HG02588 (cell line): ENCODE data around the gene NOX3.
A peak's percentile ranks its signal among the peaks of the same experiment; 100 is the strongest.
"Not testable (repeated sequence)": the region's sequence is repeated elsewhere in the genome, so short reads cannot be mapped to it uniquely, and the experiment has no call there.

Source experiments
- ATAC-seq: cut with Tn5 transposase; IDR thresholded peaks from one replicate; pipeline ENCODE4 v1.9.1; 2021; ENCODE audit warnings: mild to moderate bottlenecking, moderate library complexity; ENCODE audit not compliant: unreplicated experiment

Gene NOX3

DNA sequence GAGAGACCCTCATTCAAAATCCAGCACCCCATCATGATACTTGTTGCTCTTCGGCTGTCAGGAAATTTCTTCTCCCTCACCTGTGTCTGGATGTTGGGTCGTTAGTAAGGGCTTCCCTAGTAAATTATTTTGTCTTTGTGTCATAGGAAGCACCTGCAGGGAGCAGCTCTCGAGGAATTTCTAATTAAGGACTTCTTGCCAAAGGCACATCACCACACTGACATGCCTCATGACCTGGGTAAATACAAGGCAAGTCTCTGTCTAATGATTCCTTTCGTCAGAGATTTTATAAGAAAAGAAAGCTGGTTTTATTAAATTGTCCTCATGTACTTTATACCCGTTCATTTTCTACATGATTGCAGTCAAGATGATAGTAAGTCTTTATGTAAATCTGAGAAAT is at the start of gene NOX3:
Gene NOX3 (minus strand): TSS at position 74 of the 400 bp plus-strand sequence. CDS start 39 bp downstream, at position 35.
- no peak for ATAC-seq

DNA sequence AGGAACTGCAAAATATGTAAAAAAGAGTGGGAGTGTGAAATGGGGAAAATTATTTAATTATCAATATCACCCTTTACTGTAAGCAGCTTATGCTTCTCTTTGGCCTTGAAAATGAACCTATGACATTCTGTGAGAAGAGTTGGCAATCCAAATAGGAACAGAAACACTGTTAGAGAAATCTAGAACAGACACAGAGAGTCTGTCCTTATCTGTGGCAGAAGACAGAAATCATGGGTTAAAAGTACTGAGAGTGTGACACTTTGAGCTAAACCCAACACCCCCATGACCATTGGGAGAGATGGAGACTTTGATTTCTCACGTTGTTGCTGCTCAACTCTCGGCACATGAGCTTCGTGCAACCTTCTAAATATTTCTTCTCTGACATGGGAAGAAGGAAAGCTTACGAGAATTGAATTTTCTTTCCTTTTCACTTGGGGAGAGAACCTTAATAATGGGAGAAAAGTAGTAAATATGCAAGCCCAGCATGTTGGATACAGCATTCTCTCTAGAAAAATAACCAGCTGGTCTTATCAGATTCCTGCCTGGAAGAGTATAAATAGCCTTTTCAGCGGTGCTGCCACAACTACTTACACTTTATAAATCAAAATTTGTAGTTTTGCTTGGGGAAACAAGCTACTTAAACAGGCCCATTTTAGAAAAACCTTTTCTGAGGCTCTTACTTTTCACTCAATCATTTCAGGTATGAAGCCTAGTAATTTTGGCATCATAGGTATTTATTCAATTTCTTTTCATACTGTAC is 49.4 kb upstream of the NOX3 start:
- ATAC-seq = no peak

DNA sequence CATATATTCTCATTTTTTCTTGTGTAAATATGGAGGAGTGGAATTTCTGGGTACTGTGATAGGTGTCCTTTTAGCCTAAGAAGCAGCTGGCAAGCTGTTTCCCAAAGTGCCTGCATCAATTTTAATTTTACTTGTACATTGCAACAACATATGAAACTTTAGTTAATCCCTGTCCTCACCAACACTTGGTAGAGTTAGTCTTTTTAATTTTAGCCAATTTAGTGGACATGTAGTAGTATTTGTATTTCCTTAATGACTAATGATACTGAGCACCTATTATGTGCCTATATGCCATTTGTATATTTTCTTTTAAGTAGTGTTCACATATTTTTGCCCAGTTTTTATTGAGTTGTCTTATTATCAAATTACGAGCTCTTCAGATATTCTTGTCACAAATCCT is 46.8 kb upstream of the NOX3 start:
- ATAC-seq = no peak

- ATAC-seq = no peak
Observed at GRCh38 chr6:155499574-155499973, 43.9 kb upstream of the NOX3 start.

- ATAC-seq = no peak
Observed at GRCh38 chr6:155498370-155498769, 42.7 kb upstream of the NOX3 start.

- ATAC-seq = no peak
Observed at GRCh38 chr6:155497273-155497672, 41.6 kb upstream of the NOX3 start.

- no peak for ATAC-seq
Observed at GRCh38 chr6:155495011-155495768, 39.6 kb upstream of the NOX3 start.

GRCh38 chr6:155493694-155494143 is 38.1 kb upstream of the NOX3 start:
- ATAC-seq = peak; percentile 92

- no peak for ATAC-seq
Observed at GRCh38 chr6:155493026-155493693, 37.5 kb upstream of the NOX3 start.

DNA sequence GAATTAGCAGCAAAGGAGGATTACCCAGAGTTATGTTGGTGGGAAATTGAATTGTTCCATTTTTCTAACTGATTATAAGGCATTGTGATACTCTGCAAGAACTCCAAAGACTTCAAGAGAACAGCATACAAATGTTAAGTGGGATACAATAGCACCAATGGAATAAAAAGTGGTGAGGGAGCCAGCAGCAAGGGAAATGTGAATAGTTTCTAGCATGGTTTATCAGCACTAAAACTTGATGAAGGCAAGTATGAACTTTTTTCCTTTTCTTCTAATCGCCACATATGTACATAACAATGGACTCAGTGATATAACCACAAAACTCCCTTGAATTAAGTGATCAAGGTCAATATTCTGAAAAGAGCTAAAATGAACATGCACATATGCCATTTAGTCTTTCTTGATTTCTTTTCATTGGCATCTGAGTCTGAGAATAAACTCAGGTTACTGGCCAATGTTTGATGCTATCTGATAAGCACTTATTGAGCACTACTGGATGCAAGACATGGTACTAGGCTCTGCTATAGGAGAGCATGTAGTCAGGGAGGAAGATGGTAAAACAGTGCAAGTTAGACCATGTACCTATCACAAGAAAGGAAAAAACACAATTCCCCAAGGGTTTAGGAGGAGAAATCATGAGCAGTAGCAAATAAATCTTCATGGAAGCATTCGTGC is 36.6 kb upstream of the NOX3 start:
- no peak for ATAC-seq

- no peak for ATAC-seq
Observed at GRCh38 chr6:155491421-155491820, 35.8 kb upstream of the NOX3 start.

DNA sequence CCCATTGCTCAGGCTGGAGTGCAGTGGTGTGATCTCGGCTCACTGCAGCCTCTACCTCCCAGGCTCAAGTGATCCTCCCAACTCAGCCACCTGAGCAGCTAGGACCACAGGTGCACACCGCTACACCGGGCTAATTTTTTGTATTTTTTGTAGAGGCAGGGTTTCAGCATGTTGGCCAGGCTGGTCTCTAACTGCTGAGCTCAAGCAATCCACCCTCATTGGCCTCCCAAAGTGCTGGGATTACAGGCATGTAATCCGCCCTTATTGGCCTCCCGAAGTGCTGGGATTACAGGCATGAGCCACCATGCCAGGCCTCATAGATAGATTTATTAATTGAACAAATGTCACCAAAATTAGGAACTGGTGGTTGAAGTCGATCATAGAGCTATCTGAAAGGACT is 32.6 kb upstream of the NOX3 start:
- not testable (repeated sequence) for ATAC-seq

DNA sequence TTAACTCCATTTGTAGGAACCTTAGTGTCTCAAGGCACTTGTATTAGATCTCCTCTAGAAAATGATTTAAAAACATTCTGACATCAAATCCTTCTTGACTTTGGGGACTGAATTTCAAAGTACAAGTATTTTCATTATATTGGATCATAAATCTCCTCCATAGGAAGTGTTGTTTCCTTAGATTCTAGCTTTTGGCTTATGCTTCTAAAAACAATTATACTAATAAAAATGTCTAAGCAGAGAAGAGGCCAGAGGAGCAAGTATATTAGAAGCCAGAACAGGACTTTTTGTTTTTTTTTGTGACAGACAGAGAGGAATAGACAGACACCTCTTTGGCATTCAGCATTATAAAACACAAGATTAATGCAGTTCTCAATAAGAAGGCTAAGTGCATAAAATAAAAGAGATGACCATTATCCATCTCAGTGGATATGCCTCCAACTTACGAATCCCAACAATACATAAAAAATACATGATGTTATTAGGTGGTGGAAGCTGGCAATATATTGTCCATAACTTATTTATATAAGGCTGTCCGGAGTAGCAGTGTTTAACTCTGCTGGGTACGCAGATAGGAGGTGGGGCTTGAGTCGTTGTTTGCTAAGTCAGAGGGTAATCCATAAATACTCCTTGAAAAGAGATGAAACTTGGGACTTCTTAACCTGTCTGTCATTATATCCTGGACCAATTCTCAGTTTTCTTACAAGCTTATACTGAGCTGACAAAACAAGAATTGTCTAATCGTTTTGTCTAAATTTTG is 31.9 kb upstream of the NOX3 start:
- no peak for ATAC-seq

DNA sequence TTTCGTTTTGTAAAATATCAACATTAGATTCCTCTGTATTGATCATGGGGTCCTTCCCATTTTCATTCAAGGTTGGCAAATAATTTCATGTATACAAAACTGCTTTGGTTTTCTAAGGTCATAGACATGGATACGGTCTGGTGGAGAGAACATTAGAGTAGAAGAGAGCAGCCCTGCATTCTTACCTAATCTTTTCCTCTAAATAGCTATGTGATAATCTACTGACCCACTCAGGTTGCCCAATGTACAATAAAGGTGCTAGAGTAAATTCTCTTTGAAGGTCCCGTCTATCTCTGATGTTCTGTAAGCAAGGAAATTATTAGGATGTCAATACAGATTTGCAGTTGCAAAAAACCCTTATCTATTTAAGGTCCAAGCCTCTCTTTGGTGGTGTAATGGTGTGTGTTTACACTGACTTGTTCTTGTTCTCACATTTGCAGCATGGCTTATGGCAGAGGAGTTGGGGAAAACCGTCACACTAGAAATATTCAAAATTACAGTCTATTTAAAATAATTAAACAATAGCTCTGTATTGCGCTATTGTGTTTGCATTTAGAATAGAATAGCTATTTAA is 31.2 kb upstream of the NOX3 start:
- ATAC-seq = no peak

- ATAC-seq = no peak
Observed at GRCh38 chr6:155485756-155486155, 30.1 kb upstream of the NOX3 start.

- ATAC-seq = no peak
Observed at GRCh38 chr6:155483858-155484257, 28.2 kb upstream of the NOX3 start.

DNA sequence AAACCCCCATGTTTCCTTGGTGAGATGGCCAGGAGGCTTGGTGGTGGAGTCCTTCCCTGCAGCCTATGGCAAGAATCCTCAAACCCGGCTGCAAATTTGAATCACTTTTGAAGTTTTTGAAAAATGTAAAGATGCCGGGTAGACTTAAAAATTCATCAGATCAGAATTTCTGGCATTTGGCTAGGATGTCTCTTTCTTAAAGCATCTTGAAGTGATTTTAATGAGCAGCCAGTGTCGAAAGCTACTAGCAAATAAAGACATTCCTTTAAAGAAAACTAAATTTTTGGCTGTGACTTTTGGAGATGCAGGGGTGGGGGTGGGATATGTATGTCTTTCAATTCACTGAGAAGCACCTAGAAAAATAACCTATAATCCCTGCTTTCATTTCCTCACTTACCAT is 25.6 kb upstream of the NOX3 start:
- ATAC-seq = no peak

DNA sequence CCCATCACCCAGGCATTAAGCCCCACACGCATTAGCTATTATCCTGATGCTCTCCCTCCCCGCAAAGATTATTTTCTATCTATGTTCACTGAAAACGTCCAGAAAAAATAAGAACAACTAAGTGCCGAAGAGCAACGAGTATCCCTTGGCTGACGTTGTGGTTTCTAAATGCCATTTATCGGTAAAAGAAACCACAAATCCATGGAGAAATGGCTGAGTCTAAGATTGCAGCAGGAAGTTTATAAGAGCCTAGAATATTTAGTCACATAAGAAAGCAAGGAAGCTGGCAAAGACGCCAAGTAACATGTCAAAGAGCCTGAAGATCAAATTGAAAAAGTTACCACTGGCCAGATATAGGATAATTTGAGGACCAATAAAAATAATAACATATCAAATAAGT is 18.1 kb upstream of the NOX3 start:
- ATAC-seq = no peak

DNA sequence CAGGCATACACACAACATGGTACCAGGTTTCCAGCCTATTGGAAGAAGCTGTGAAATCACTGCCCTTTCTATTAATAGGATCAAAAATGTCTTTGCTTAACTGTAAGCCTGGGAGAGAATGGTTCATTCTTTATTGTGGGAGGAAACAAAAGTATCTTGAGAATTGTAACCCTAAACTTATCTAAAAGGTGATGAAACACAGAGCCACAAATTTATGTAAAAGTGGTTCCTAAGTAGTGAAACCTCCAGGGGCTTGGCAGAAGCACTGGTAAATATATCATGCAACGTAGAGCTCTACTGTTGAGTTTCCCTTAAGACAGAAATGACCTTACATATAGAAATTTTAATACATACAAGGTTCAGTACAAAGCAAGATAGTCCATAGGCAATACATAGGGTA is 17.2 kb upstream of the NOX3 start:
- no peak for ATAC-seq

DNA sequence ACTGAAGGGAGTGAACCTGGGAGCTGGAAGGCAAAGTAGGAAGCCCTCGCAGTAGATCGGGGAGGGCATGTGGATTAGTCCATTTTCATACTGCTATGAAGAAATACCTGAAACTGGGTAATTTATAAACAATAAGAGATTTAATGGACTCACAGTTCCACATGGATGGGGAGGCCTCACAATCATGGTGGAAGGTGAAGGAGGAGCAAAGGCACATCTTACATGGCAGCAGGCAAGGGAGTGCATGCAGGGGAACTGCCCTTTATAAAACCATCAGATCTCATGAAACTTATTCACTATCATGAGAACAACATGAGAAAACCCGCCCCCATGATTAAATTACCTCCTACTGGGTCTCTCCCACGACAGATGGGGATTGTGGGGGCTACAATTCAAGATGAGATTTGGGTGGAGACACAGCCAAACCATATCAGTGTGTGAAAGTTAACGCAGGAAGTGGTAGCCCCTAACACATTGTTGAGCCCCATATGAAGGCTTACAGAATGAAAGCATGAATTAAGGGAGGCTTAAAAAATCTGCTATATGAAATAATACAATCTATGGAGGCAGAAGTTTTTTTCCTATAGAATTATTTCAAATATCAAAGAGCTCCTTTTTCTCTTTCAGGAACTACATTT is 15.5 kb upstream of the NOX3 start:
- ATAC-seq = not testable (repeated sequence)
